Neural progenitor cell (in vitro differentiated cells): Measurements from ENCODE around the gene MNT. TPM values are rescaled to one million over a fixed set of nuclear protein-coding genes. Genes with fewer than 3 reads are reported as not detected.

ENCODE experiments used
- DNase-seq: peaks from one replicate; pipeline ENCODE4 v3.0.0-alpha.2; 2016; ENCODE audit warnings: low spot score
- H2AFZ ChIP-seq: fragments of 200-600 bp; sonication (generic); replicated peaks from 2 replicates; pipeline ENCODE4 v1.6.1; 2016; ENCODE audit warnings: antibody characterized with exemption
- H3F3A ChIP-seq: fragments of 200-600 bp; sonication (generic); 2 replicates; pipeline ENCODE4 v1.6.1; 2016; ENCODE audit warnings: antibody characterized with exemption, low read depth
- H3K27ac ChIP-seq: fragments of 200-600 bp; sonication (generic); 2 replicates; pipeline ENCODE4 v1.5.1; 2016; ENCODE audit warnings: mild to moderate bottlenecking
- H3K27me3 ChIP-seq: fragments of 200-600 bp; sonication (generic); 2 replicates; pipeline ENCODE4 v1.6.1; 2016; ENCODE audit warnings: mild to moderate bottlenecking, moderate library complexity
- H3K36me3 ChIP-seq: fragments of 200-600 bp; sonication (generic); 2 replicates; pipeline ENCODE4 v1.5.1; 2016
- H3K4me1 ChIP-seq: fragments of 200-600 bp; sonication (generic); 2 replicates; pipeline ENCODE4 v1.6.1; 2016; ENCODE audit warnings: mixed run types
- H3K4me2 ChIP-seq: fragments of 200-600 bp; sonication (generic); 2 replicates; pipeline ENCODE4 v1.6.1; 2016
- H3K4me3 ChIP-seq: fragments of 200-600 bp; sonication (generic); 2 replicates; pipeline ENCODE4 v1.5.1; 2016
- H3K79me2 ChIP-seq: fragments of 200-600 bp; sonication (generic); 2 replicates; pipeline ENCODE4 v1.6.1; 2016; ENCODE audit warnings: low read depth
- H3K9ac ChIP-seq: fragments of 200-600 bp; sonication (generic); 2 replicates; pipeline ENCODE4 v1.6.1; 2016
- H3K9me3 ChIP-seq: fragments of 200-600 bp; sonication (generic); 2 replicates; pipeline ENCODE4 v1.5.1; 2016; ENCODE audit warnings: low read depth
- H4K20me1 ChIP-seq: fragments of 200-600 bp; sonication (generic); 2 replicates; pipeline ENCODE4 v1.6.1; 2016; ENCODE audit warnings: low read depth
- H3K27ac Mint-ChIP-seq: 3 replicates; pipeline ENCODE4 v1.8.0; 2021; ENCODE audit warnings: mixed read lengths
- H3K27me3 Mint-ChIP-seq: 2 replicates; pipeline ENCODE4 v1.8.0; 2022; ENCODE audit warnings: low read depth, mild to moderate bottlenecking, inconsistent platforms, moderate library complexity, mixed read lengths; ENCODE audit not compliant: insufficient read depth
- H3K36me3 Mint-ChIP-seq: 3 replicates; pipeline ENCODE4 v1.8.0; 2021; ENCODE audit warnings: mixed read lengths
- H3K4me1 Mint-ChIP-seq: 3 replicates; pipeline ENCODE4 v1.8.0; 2021; ENCODE audit warnings: mixed read lengths
- H3K4me3 Mint-ChIP-seq: 3 replicates; pipeline ENCODE4 v1.8.0; 2021; ENCODE audit warnings: mild to moderate bottlenecking, moderate library complexity, mixed read lengths
- H3K9me3 Mint-ChIP-seq: 3 replicates; pipeline ENCODE4 v1.8.0; 2020; ENCODE audit warnings: mixed read lengths
- EZH2 ChIP-seq: fragments of 200-600 bp; sonication (generic); IDR thresholded peaks from 2 replicates; pipeline ENCODE4 v1.6.1; 2017; ENCODE audit warnings: antibody characterized with exemption, mild to moderate bottlenecking, moderate library complexity
- EZH2phosphoT487 ChIP-seq: fragments of 200-600 bp; sonication (generic); IDR thresholded peaks from 2 replicates; pipeline ENCODE4 v1.6.1; 2017; ENCODE audit warnings: antibody characterized with exemption
- total RNA-seq: library from RNA; depleted of rRNA; stranded (reverse); fragments of >200 nt; gene quantifications from 2 replicates; pipeline ENCODE4 v1.2.3, GENCODE V29; 2015; ENCODE audit warnings: low replicate concordance
- TF ChIP-seq, protein P1 (sequence below): fragments of 200-600 bp; sonication (generic); IDR thresholded peaks from 2 replicates; pipeline ENCODE4 v1.5.1; 2017; ENCODE audit warnings: antibody characterized with exemption, mild to moderate bottlenecking

The MNT gene
- total RNA-seq, 1 donor from 2014 or later = 2.2 TPM

DNA sequence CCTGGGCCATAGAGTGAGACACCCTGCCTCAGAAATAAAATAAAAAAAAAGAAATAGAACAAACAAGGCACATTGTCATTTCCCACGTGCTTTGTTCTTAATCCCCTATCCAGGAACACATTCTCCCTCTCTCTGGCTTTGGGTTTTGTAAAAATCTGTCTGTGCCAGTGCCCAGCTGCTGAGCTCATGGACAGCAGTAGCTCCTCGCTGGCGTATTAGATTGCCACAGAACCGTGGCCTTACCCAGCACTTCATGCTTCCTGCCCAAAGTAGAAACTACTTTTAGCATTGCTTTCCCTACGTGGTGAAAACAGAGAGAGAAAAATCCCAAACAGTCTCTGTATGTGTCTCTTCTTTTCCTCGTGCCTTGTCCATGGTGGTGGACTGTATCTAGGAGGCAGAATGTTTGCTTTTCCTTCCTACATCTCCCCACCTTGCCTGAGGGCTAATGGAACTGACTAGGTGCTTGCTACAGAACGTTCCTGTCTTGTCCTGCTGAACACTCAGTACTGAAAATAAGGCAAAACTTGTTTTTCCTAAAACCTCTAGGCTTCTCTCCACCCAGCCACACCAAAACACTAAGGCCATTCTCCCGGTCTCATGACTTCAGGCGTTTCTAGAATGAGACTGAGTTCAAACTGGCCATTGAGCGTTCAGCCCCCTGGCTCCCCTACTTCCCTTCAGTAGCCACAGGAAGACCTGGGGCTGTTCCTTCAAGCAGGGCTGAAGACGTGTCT is 26.1 kb downstream of the MNT start:
- Mint-ChIP-seq H3K36me3 (peaks cover 5% of the 10 kb centered on the region), H3K27me3 (peaks cover 2% of the 10 kb centered on the region), H3K9me3 (no peaks in the 10 kb centered on the region), H3K4me3 (no peak overlapping the region), H3K27ac (no peak overlapping the region), H3K4me1 (peaks cover 9% of the 10 kb centered on the region)
- no peak for TF ChIP-seq EZH2
- TF ChIP-seq, protein P1, sequence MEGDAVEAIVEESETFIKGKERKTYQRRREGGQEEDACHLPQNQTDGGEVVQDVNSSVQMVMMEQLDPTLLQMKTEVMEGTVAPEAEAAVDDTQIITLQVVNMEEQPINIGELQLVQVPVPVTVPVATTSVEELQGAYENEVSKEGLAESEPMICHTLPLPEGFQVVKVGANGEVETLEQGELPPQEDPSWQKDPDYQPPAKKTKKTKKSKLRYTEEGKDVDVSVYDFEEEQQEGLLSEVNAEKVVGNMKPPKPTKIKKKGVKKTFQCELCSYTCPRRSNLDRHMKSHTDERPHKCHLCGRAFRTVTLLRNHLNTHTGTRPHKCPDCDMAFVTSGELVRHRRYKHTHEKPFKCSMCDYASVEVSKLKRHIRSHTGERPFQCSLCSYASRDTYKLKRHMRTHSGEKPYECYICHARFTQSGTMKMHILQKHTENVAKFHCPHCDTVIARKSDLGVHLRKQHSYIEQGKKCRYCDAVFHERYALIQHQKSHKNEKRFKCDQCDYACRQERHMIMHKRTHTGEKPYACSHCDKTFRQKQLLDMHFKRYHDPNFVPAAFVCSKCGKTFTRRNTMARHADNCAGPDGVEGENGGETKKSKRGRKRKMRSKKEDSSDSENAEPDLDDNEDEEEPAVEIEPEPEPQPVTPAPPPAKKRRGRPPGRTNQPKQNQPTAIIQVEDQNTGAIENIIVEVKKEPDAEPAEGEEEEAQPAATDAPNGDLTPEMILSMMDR = no peak
- no peak for TF ChIP-seq EZH2phosphoT487
- Histone ChIP-seq H3K4me1 (peaks cover 4% of the 10 kb centered on the region), H3K27ac (no peak overlapping the region), H3K9ac (peak overlapping the region; percentile 0), H3K4me2 (no peak overlapping the region), H3F3A (no peaks in the 10 kb centered on the region), H3K36me3 (no peaks in the 10 kb centered on the region), H3K79me2 (no peaks in the 10 kb centered on the region), H3K4me3 (no peak overlapping the region), H3K9me3 (no peaks in the 10 kb centered on the region), H2AFZ (no peak overlapping the region), H3K27me3 (no peaks in the 10 kb centered on the region), H4K20me1 (no peaks in the 10 kb centered on the region)
- DNase-seq = no peak

DNA sequence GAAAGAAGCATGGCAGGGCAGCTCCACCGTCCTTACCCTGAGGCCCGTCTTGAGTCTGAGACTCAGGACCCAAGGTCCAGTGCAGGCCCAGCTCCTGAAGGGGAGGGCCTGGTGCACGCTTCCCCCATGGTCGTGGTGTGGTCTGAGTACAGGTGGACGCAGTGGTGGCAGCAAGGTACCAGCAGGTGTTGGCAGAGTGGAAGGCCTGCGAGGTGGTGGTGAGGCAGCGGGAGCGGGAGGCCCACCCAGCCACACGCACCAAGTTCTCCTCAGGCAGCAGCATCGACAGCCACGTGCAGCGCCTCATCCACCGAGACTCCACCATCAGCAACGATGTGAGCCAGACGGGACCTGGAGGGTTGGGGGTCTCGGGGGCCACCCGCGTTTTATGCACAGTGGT is 27.7 kb downstream of the MNT start:
- H3K4me2 ChIP-seq = no peak overlapping the region
- H3F3A ChIP-seq = no peaks in the 10 kb centered on the region
- H3K9me3 ChIP-seq = no peaks in the 10 kb centered on the region
- no peak overlapping the region for H3K9ac ChIP-seq
- no peaks in the 10 kb centered on the region for H3K27me3 ChIP-seq
- H3K79me2 ChIP-seq = no peaks in the 10 kb centered on the region
- H3K27me3 Mint-ChIP-seq = peaks cover 2% of the 10 kb centered on the region
- no peaks in the 10 kb centered on the region for H3K9me3 Mint-ChIP-seq
- H3K4me3 Mint-ChIP-seq = no peak overlapping the region
- no peak overlapping the region for H3K27ac Mint-ChIP-seq
- no peak for DNase-seq
- peaks cover 1% of the 10 kb centered on the region for H3K36me3 Mint-ChIP-seq
- no peak overlapping the region for H3K27ac ChIP-seq
- no peak overlapping the region for H2AFZ ChIP-seq
- no peak overlapping the region for H3K4me3 ChIP-seq
- peaks cover 10% of the 10 kb centered on the region for H3K4me1 ChIP-seq
- no peaks in the 10 kb centered on the region for H4K20me1 ChIP-seq
- H3K4me1 Mint-ChIP-seq = peaks cover 15% of the 10 kb centered on the region
- TF ChIP-seq, protein P1 = no peak
- TF ChIP-seq EZH2 (no peak), EZH2phosphoT487 (no peak)
- H3K36me3 ChIP-seq = no peaks in the 10 kb centered on the region

DNA sequence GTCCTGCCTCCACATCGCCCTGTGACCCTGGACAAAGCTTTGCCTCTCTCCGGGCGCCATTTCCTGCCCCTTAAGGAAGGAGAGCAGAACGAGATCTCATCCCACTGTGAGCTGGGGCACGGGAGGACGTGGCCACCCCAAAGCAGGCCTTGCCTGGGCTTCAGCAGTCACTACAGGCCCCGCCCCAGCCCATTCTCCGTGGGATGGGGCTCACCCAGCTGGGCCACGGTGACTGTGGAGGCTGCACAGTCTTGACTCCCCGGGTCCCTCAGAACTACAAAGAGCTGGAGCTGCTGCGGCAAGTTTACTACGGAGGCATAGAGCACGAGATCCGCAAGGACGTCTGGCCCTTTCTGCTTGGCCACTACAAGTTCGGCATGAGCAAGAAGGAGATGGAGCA is 28.2 kb downstream of the MNT start:
- Histone ChIP-seq H3K36me3 (no peaks in the 10 kb centered on the region), H2AFZ (no peak overlapping the region)

More for the DNA sequence above, 28.2 kb downstream of the MNT start:
- H3K4me3 Mint-ChIP-seq = no peak overlapping the region
- Histone ChIP-seq H3K4me1 (peaks cover 10% of the 10 kb centered on the region), H3K4me3 (no peak overlapping the region), H3K4me2 (no peak overlapping the region), H3K27ac (no peak overlapping the region), H3K9me3 (no peaks in the 10 kb centered on the region), H3K9ac (no peak overlapping the region), H4K20me1 (no peaks in the 10 kb centered on the region), H3K79me2 (no peaks in the 10 kb centered on the region), H3F3A (no peaks in the 10 kb centered on the region), H3K27me3 (no peaks in the 10 kb centered on the region)
- H3K4me1 Mint-ChIP-seq = peaks cover 15% of the 10 kb centered on the region
- TF ChIP-seq EZH2 = no peak
- no peak for TF ChIP-seq EZH2phosphoT487
- TF ChIP-seq, protein P1 = no peak
- no peak overlapping the region for H3K27ac Mint-ChIP-seq
- no peaks in the 10 kb centered on the region for H3K9me3 Mint-ChIP-seq
- H3K36me3 Mint-ChIP-seq = peaks cover 1% of the 10 kb centered on the region
- peaks cover 2% of the 10 kb centered on the region for H3K27me3 Mint-ChIP-seq
- DNase-seq = no peak
